HepG2 (cell line): ENCODE data around the gene DNPEP. TPM values are rescaled to one million over a fixed set of nuclear protein-coding genes. Genes with fewer than 3 reads are reported as not detected.

Experiments
- ATAC-seq: fragments of 200-7000 bp; cut with Tn5 transposase; 3 replicates; pipeline ENCODE4 v1.9.1; 2020; ENCODE audit warnings: mild to moderate bottlenecking, moderate library complexity
- BruUV-seq: library from RNA; stranded (reverse); fragments of 400-500 nt; replicated peaks from 2 replicates; lab custom pipeline; 2021; lab: Mats Ljungman, UMichigan
- CTCF ChIA-PET: fragments of 300-600 bp; formaldehyde crosslinking; extraction: SDS; loops from one replicate; lab custom pipeline; 2021; ENCODE audit warnings: low total read pairs, inconsistent platforms, low intra/inter-chr PET ratio; lab: Yijun Ruan, JAX
- POLR2A ChIA-PET: fragments of 350-600 bp; sonication (Branson Sonifier 250); formaldehyde crosslinking; loops from one replicate; lab custom pipeline; 2020; ENCODE audit warnings: antibody characterized with exemption, inconsistent platforms; lab: Yijun Ruan, JAX
- DNase-seq: peaks from one replicate; pipeline ENCODE4 v3.0.0-alpha.2; 2015; ENCODE audit warnings: low spot score
- FAIRE-seq: peaks from 3 replicates; lab custom pipeline; 2011; peaks lifted over from hg19 to GRCh38; lab: Jason Lieb, UNC
- H2AFZ ChIP-seq: one replicate; pipeline ENCODE4 v1.6.1; 2011; ENCODE audit warnings: low read length, inconsistent platforms
- H3K27ac ChIP-seq: fragments of 300-600 bp; 3 replicates; pipeline ENCODE4 v1.8.0; 2011; ENCODE audit warnings: mixed run types, mild to moderate bottlenecking, mixed read lengths, low read length, inconsistent platforms; ENCODE audit not compliant: insufficient read depth; ENCODE audit errors: extremely low read length
- H3K27me3 ChIP-seq, 2 experiments: fragments of 200-600 bp in 1 of 2; 2 replicates in 1 of 2; 3 replicates in 1 of 2; pipeline versions ENCODE4 v1.6.0 to v1.8.0; 2011; ENCODE audit warnings: low read length in 2 of 2, mild to moderate bottlenecking in 2 of 2, moderate library complexity in 2 of 2, inconsistent platforms in 1 of 2; ENCODE audit not compliant: insufficient read depth in 2 of 2, control insufficient read depth in 1 of 2
- H3K36me3 ChIP-seq, 2 experiments: fragments of 200-600 bp in 1 of 2; replicated peaks in 1 of 2; 2 replicates in 1 of 2; 3 replicates in 1 of 2; pipeline versions ENCODE4 v1.5.1 to v1.8.0; 2011; ENCODE audit warnings: low read length in 2 of 2, inconsistent platforms in 1 of 2; ENCODE audit not compliant: insufficient read depth in 2 of 2, control insufficient read depth in 1 of 2
- H3K4me1 ChIP-seq: 2 replicates; pipeline ENCODE4 v1.5.1; 2012; ENCODE audit warnings: low read length, inconsistent platforms; ENCODE audit not compliant: insufficient read depth
- H3K4me2 ChIP-seq: 2 replicates; pipeline ENCODE4 v1.6.0; 2011; ENCODE audit warnings: low read depth, low read length, inconsistent platforms
- H3K4me3 ChIP-seq, 3 experiments: fragments of 200-600 bp in 1 of 3; sonication (generic), shearing (Covaris generic) in 1 of 3; replicated peaks in 1 of 3; 2 replicates each; pipeline ENCODE4 v1.5.1; 2011 to 2016; ENCODE audit warnings: low read length in 3 of 3, inconsistent platforms in 2 of 3, low read depth in 2 of 3, mild to moderate bottlenecking in 2 of 3, control low read depth in 1 of 3, mixed read lengths in 1 of 3; ENCODE audit not compliant: insufficient read depth in 1 of 3
- H3K79me2 ChIP-seq: one replicate; pipeline ENCODE4 v1.6.1; 2011; ENCODE audit warnings: low read length, inconsistent platforms; ENCODE audit not compliant: insufficient read depth
- H3K9ac ChIP-seq: 2 replicates; pipeline ENCODE4 v1.6.0; 2011; ENCODE audit warnings: mild to moderate bottlenecking, low read depth, low read length, inconsistent platforms; ENCODE audit not compliant: insufficient read depth
- H3K9me3 ChIP-seq: 2 replicates; pipeline ENCODE4 v1.5.1; 2012; ENCODE audit warnings: mild to moderate bottlenecking, low read length
- H4K20me1 ChIP-seq: 2 replicates; pipeline ENCODE4 v1.6.0; 2011; ENCODE audit warnings: inconsistent platforms, mild to moderate bottlenecking, low read length, moderate library complexity; ENCODE audit not compliant: insufficient read depth
- GFI1 ChIP-seq: sonication (generic); formaldehyde crosslinking; IDR thresholded peaks from 2 replicates; pipeline ENCODE4 v1.5.0; 2020; ENCODE audit warnings: missing genetic modification reagents, mild to moderate bottlenecking, borderline replicate concordance
- HOXA3 ChIP-seq: sonication (generic); formaldehyde crosslinking; IDR thresholded peaks from 2 replicates; pipeline ENCODE4 v1.5.0; 2020; ENCODE audit warnings: missing genetic modification reagents
- NRL ChIP-seq: sonication (generic); formaldehyde crosslinking; IDR thresholded peaks from 2 replicates; pipeline ENCODE4 v1.5.0; 2020; ENCODE audit warnings: missing genetic modification reagents, mild to moderate bottlenecking, moderate library complexity, borderline replicate concordance
- TAF15 ChIP-seq: fragments of 200-400 bp; formaldehyde crosslinking; IDR thresholded peaks from one replicate; pipeline ENCODE4 v1.6.1; 2018; ENCODE audit warnings: mild to moderate bottlenecking, low read depth, low read length; ENCODE audit not compliant: poor library complexity, severe bottlenecking
- TEAD3 ChIP-seq: optimal IDR thresholded peaks from 2 replicates; pipeline ENCODE3; 2016; ENCODE audit warnings: borderline replicate concordance
- ZBTB2 ChIP-seq: sonication (generic); formaldehyde crosslinking; IDR thresholded peaks from 2 replicates; pipeline ENCODE4 v1.8.0; 2022; ENCODE audit warnings: low read depth, missing genetic modification reagents
- ZNF274 ChIP-seq: sonication (generic); formaldehyde crosslinking; IDR thresholded peaks from 2 replicates; pipeline ENCODE4 v1.5.1; 2020; ENCODE audit warnings: mild to moderate bottlenecking, missing genetic modification reagents
- ZNF549 ChIP-seq: sonication (generic); formaldehyde crosslinking; IDR thresholded peaks from 2 replicates; pipeline ENCODE4 v1.5.0; 2020; ENCODE audit warnings: missing genetic modification reagents
- WGBS: methylation state at CpG from one replicate; pipeline ENCODE4 v1.1.6; 2017; ENCODE audit warnings: low lambda C conversion rate; 5-methylcytosine and 5-hydroxymethylcytosine counted together
- in situ Hi-C: cut with HindIII; loops from 2 replicates; pipeline ENCODE4 v1.10.0; 2017; ENCODE audit warnings: low pct_unique_long_range_greater_than_20kb; ENCODE audit not compliant: extremely low pct_ligation_motif_present
- intact Hi-C: fragments of 100-400 bp; cut with micrococcal nuclease; formaldehyde crosslinking; loops from one replicate; pipeline ENCODE4 v1.10.0; 2022; ENCODE audit not compliant: unreplicated experiment
- polyA plus RNA-seq, 8 experiments: library from polyadenylated mRNA; depleted of rRNA in 3 of 8; stranded (reverse) in 7 of 8; unstranded in 1 of 8; fragments of >200 nt; fragmentation: Illumina TruSeq in 4 of 8; extraction: Trizol in 4 of 8; gene quantifications; 2 replicates each; pipeline versions ENCODE4 v1.2.1 to v1.2.3, GENCODE V29; 2011 to 2016; ENCODE audit warnings: low read depth in 4 of 8, missing spikeins in 1 of 8, mixed read lengths in 1 of 8; ENCODE audit not compliant: insufficient read depth in 1 of 8
- total RNA-seq, 5 experiments: library from RNA; depleted of rRNA; stranded (reverse); fragments of >200 nt; fragmentation: Illumina TruSeq; extraction: Trizol; gene quantifications; 2 replicates each; pipeline ENCODE4 v1.2.3, GENCODE V29; 2016; ENCODE audit warnings: low read depth in 1 of 5

Gene DNPEP
- total and polyA plus RNA-seq, 2 of the 13 experiments (the other 11 are each of a cell fraction or from before 2014, with no cell fraction given), result 104 to 109 TPM

- CTCF ChIA-PET, result no interaction called here
- TF ChIP-seq GFI1 (0 out of 2 replicates have a peak, but pooled peaks have one; percentile 17), ZNF274 (CRISPR knock-in tag) (no peak)
- ATAC-seq (peak; percentile 75), FAIRE-seq (no peak), DNase-seq (no peak)
- H4K20me1 ChIP-seq, result no peaks in the 10 kb centered on the region; the same call in 1 of the 2 replicates
- no peaks in the 10 kb centered on the region for H3K36me3 ChIP-seq
- POLR2A ChIA-PET, result no interaction called here
- H3K79me2 ChIP-seq, result no peaks in the 10 kb centered on the region
- H3K9me3 ChIP-seq, result no peaks in the 10 kb centered on the region
- in situ Hi-C loops, result loop anchor here (5.0 kb wide), 1 partner anchor 127 kb away; no protein-coding TSS in a partner anchor
- peaks cover 3 to 44% of the 10 kb centered on the region in 2 experiments; a peak in 4 of 5 replicates for H3K27me3 ChIP-seq
- H3K4me1 ChIP-seq, result peaks cover 30% of the 10 kb centered on the region
- no peak overlapping the region for H3K4me2 ChIP-seq
- no peak overlapping the region for H3K4me3 ChIP-seq
- intact Hi-C loops, result no loop called here
- no peak overlapping the region for H3K9ac ChIP-seq
- no peak overlapping the region for H2AFZ ChIP-seq
- no peak overlapping the region for H3K27ac ChIP-seq
- WGBS, result 36% methylated on average over 3 of the region's 7 CpGs
- no TSS peak for BruUV-seq
Measured at GRCh38 chr2:219404954-219405353, 17.2 kb upstream of the DNPEP start.

- intact Hi-C loops, result no loop called here
- ChIA-PET CTCF (no interaction called here), POLR2A (interaction anchor here (0.8 kb wide), 1 partner anchor 16 kb away, joined by 3 read pairs; the partner anchor contains the start of gene DNPEP)
- Histone ChIP-seq H4K20me1 (no peaks in the 10 kb centered on the region; the same call in 1 of the 2 replicates), H2AFZ (no peak overlapping the region), H3K36me3 (no peaks in the 10 kb centered on the region), H3K9ac (no peak overlapping the region), H3K4me3 (no peak overlapping the region), H3K4me1 (peaks cover 30% of the 10 kb centered on the region), H3K79me2 (no peaks in the 10 kb centered on the region), H3K4me2 (no peak overlapping the region), H3K27me3 (peaks cover 3 to 44% of the 10 kb centered on the region in 2 experiments; a peak in 4 of 5 replicates), H3K27ac (no peak overlapping the region), H3K9me3 (no peaks in the 10 kb centered on the region)
- ATAC-seq (no peak), FAIRE-seq (no peak), DNase-seq (no peak)
- in situ Hi-C loops, result loop anchor here (5.0 kb wide), 1 partner anchor 128 kb away; no protein-coding TSS in a partner anchor
- TF ChIP-seq ZBTB2 (CRISPR knock-in tag) (no peak), TAF15 (no peak), ZNF549 (CRISPR knock-in tag) (no peak), NRL (CRISPR knock-in tag) (0 out of 2 replicates have a peak, but pooled peaks have one; percentile 8), HOXA3 (CRISPR knock-in tag) (0 out of 2 replicates have a peak, but pooled peaks have one; percentile 8), TEAD3 (CRISPR knock-in tag) (no peak)
- BruUV-seq, result no TSS peak
- 35% methylated on average over 10 of the region's 10 CpGs for WGBS
Measured at GRCh38 chr2:219404291-219404910, 16.7 kb upstream of the DNPEP start.
